B cell (primary cell): ENCODE results near the gene SLC24A4. TPM values are rescaled to one million over a fixed set of nuclear protein-coding genes. Genes with fewer than 3 reads are reported as not detected.
"Not testable (repeated sequence)": the region's sequence is repeated elsewhere in the genome, so short reads cannot be mapped to it uniquely, and the experiment has no call there.

Source experiments
- ATAC-seq: fragments of 200-7000 bp; cut with Tn5 transposase; one replicate; pipeline ENCODE4 v1.10.0; 2021; ENCODE audit warnings: low read depth, mild to moderate bottlenecking, moderate number of reproducible peaks, moderate library complexity
- CTCF ChIA-PET: fragments of 350-600 bp; sonication (Branson Sonifier 250); formaldehyde crosslinking; loops from one replicate; lab custom pipeline; 2021; ENCODE audit warnings: antibody characterized with exemption, inconsistent platforms; lab: Charles Lee
- POLR2A ChIA-PET: fragments of 350-600 bp; sonication (Branson Sonifier 250); formaldehyde crosslinking; loops from one replicate; lab custom pipeline; 2021; ENCODE audit warnings: antibody characterized with exemption; lab: Charles Lee
- DNase-seq: peaks from one replicate; pipeline ENCODE4 v3.0.0; 2013
- H2AFZ ChIP-seq: 2 replicates; pipeline ENCODE4 v1.6.1; 2012; ENCODE audit warnings: mild to moderate bottlenecking, low read depth, low read length; ENCODE audit not compliant: insufficient read depth, poor library complexity, severe bottlenecking
- H3K27ac ChIP-seq, 2 donors: 1 replicate in 1 of 2; 2 replicates in 1 of 2; pipeline ENCODE4 v1.5.1; 2012 to 2013; ENCODE audit warnings: low read length in 2 of 2, mild to moderate bottlenecking in 2 of 2, moderate library complexity in 1 of 2
- H3K27me3 ChIP-seq, 4 experiments: fragments of 200-600 bp in 1 of 4; sonication (generic) in 1 of 4; replicated peaks in 1 of 4; 1 replicate in 2 of 4; 2 replicates in 2 of 4; pipeline versions ENCODE4 v1.6.1 to v1.7.0; 2013 to 2016; ENCODE audit warnings: low read length in 3 of 4, mild to moderate bottlenecking in 2 of 4, mixed read lengths in 1 of 4, moderate library complexity in 1 of 4; ENCODE audit not compliant: insufficient read depth in 4 of 4, control insufficient read depth in 3 of 4; ENCODE audit errors: control extremely low read depth in 1 of 4
- H3K36me3 ChIP-seq, 2 experiments: replicated peaks in 1 of 2; 1 replicate in 1 of 2; 2 replicates in 1 of 2; pipeline versions ENCODE4 v1.6.1 to v1.7.1; 2013; ENCODE audit warnings: low read length in 1 of 2; ENCODE audit not compliant: insufficient read depth in 2 of 2, control insufficient read depth in 1 of 2; ENCODE audit errors: control extremely low read depth in 1 of 2, extremely low read depth in 1 of 2
- H3K4me1 ChIP-seq, 2 donors: fragments of 200-600 bp in 1 of 2; sonication (generic) in 1 of 2; 1 replicate in 1 of 2; 2 replicates in 1 of 2; pipeline versions ENCODE4 v1.5.1 to v1.6.1; 2013 to 2017; ENCODE audit warnings: low read length in 2 of 2; ENCODE audit not compliant: control insufficient read depth in 2 of 2, insufficient read depth in 2 of 2
- H3K4me2 ChIP-seq: replicated peaks from 2 replicates; pipeline ENCODE3; 2012; ENCODE audit warnings: mild to moderate bottlenecking, low read depth, low read length; ENCODE audit not compliant: poor library complexity, severe bottlenecking
- H3K4me3 ChIP-seq, 5 experiments: fragments of 200-600 bp in 1 of 5; sonication (generic) in 1 of 5; 1 replicate in 3 of 5; 2 replicates in 2 of 5; pipeline versions ENCODE4 v1.5.1 to v1.7.0; 2011 to 2016; ENCODE audit warnings: low read length in 4 of 5, mild to moderate bottlenecking in 4 of 5, low read depth in 2 of 5, control low read depth in 1 of 5, moderate library complexity in 1 of 5; ENCODE audit not compliant: insufficient read depth in 1 of 5; ENCODE audit errors: control extremely low read depth in 1 of 5, extremely low read depth in 1 of 5
- H3K79me2 ChIP-seq: fragments of 200-600 bp; sonication (generic); one replicate; pipeline ENCODE4 v1.6.0; 2016; ENCODE audit warnings: low read length; ENCODE audit not compliant: control insufficient read depth, insufficient read depth
- H3K9ac ChIP-seq: fragments of 200-600 bp; sonication (generic); 2 replicates; pipeline ENCODE4 v1.6.1; 2017; ENCODE audit warnings: mild to moderate bottlenecking, low read length, moderate library complexity
- H3K9me3 ChIP-seq, 3 donors: one replicate each; pipeline versions ENCODE4 v1.6.1 to v1.7.1; 2013; ENCODE audit warnings: low read length in 2 of 3; ENCODE audit not compliant: control insufficient read depth in 2 of 3, insufficient read depth in 1 of 3; ENCODE audit errors: control extremely low read depth in 1 of 3
- H4K20me1 ChIP-seq: 2 replicates; pipeline ENCODE4 v1.6.0; 2012; ENCODE audit warnings: mild to moderate bottlenecking, low read length; ENCODE audit not compliant: insufficient read depth, control insufficient read depth, poor library complexity, severe bottlenecking
- H3K27ac Mint-ChIP-seq: one replicate; pipeline ENCODE4 v1.8.0; 2021; ENCODE audit warnings: mixed read lengths
- H3K27me3 Mint-ChIP-seq: one replicate; pipeline ENCODE4 v1.8.0; 2021; ENCODE audit warnings: mixed read lengths
- H3K4me1 Mint-ChIP-seq: one replicate; pipeline ENCODE4 v1.8.0; 2021; ENCODE audit warnings: mixed read lengths
- H3K4me3 Mint-ChIP-seq: one replicate; pipeline ENCODE4 v1.8.0; 2021; ENCODE audit warnings: mixed read lengths
- H3K9me3 Mint-ChIP-seq: one replicate; pipeline ENCODE4 v1.8.0; 2022; ENCODE audit warnings: mixed read lengths; ENCODE audit not compliant: insufficient read depth
- CTCF ChIP-seq: fragments of 200-600 bp; IDR thresholded peaks from one replicate; pipeline ENCODE4 v1.8.0; 2022; ENCODE audit warnings: antibody characterized with exemption, mild to moderate bottlenecking
- EZH2 ChIP-seq: IDR thresholded peaks from 2 replicates; pipeline ENCODE4 v1.6.1; 2012; ENCODE audit warnings: borderline replicate concordance, low read depth, mild to moderate bottlenecking, moderate library complexity, low read length; ENCODE audit not compliant: insufficient read depth, poor library complexity, severe bottlenecking
- WGBS: methylation state at CpG from one replicate; pipeline ENCODE4 v1.1.5; 2013; ENCODE audit warnings: missing lambda C conversion rate; ENCODE audit not compliant: insufficient coverage; 5-methylcytosine and 5-hydroxymethylcytosine counted together
- intact Hi-C: fragments of 100-400 bp; cut with micrococcal nuclease; formaldehyde crosslinking; loops from one replicate; pipeline ENCODE4 v1.10.0; 2022
- polyA plus RNA-seq: library from polyadenylated mRNA; depleted of rRNA; stranded (reverse); fragments of >200 nt; gene quantifications from 2 replicates; pipeline ENCODE4 v1.2.3, GENCODE V29; 2012
- total RNA-seq, 2 donors: library from RNA; stranded (reverse); fragments of 120-200 nt in 1 of 2; gene quantifications; 1 replicate in 1 of 2; 2 replicates in 1 of 2; pipeline versions ENCODE4 v1.2.3 to v1.2.4, GENCODE V29; 2013 to 2022

The SLC24A4 gene
- total and polyA plus RNA-seq, 2 donors (not counting 1 experiment from before 2014, with no cell fraction given): 0.19 TPM; not detected in 1

GRCh38 chr14:92400579-92401444 is 77.8 kb downstream of the SLC24A4 start:
- H3K4me2 ChIP-seq: peak overlapping the region; percentile 77
- H3K27ac ChIP-seq: peak overlapping the region; percentile 44 to 64
- H3K9me3 ChIP-seq: peaks cover 0 to 8% (median 7%) of the 10 kb centered on the region in 3 donors
- ChIA-PET POLR2A (interaction anchor here (0.6 kb wide), 1 partner anchor 366 kb away, joined by 9 read pairs; no protein-coding TSS in a partner anchor), CTCF (interaction anchor here (0.8 kb wide), 1 partner anchor 185 kb away, joined by 3 read pairs; no protein-coding TSS in a partner anchor)
- no peaks in the 10 kb centered on the region for H4K20me1 ChIP-seq
- H3K27ac Mint-ChIP-seq: peak overlapping the region; percentile 59
- DNase-seq (peak; percentile 73), ATAC-seq (peak; percentile 63)
- H2AFZ ChIP-seq: peak overlapping the region; percentile 59
- TF ChIP-seq CTCF: no peak
- H3K9me3 Mint-ChIP-seq: peaks cover 2% of the 10 kb centered on the region
- no peaks in the 10 kb centered on the region for H3K36me3 ChIP-seq
- peak overlapping the region; percentile 58 for H3K4me3 Mint-ChIP-seq
- H3K79me2 ChIP-seq: no peaks in the 10 kb centered on the region
- 45% methylated on average over 5 of the region's 7 CpGs for WGBS
- H3K27me3 ChIP-seq: no peaks in the 10 kb centered on the region
- peaks cover 26% of the 10 kb centered on the region for H3K4me1 Mint-ChIP-seq
- H3K9ac ChIP-seq: peak overlapping the region; percentile 49
- intact Hi-C loops: no loop called here
- peaks cover 24 to 25% of the 10 kb centered on the region in 2 donors for H3K4me1 ChIP-seq
- peaks cover 14% of the 10 kb centered on the region for H3K27me3 Mint-ChIP-seq
- peak overlapping the region in 2 of 5 experiments; percentile 3 to 36 for H3K4me3 ChIP-seq

- Mint-ChIP-seq H3K27me3 (peaks cover 11% of the 10 kb centered on the region), H3K4me3 (no peak overlapping the region), H3K27ac (peak overlapping the region; percentile 59), H3K4me1 (peaks cover 26% of the 10 kb centered on the region), H3K9me3 (peaks cover 2% of the 10 kb centered on the region)
- WGBS: 50% methylated on average over 1 of the region's 3 CpGs
- Histone ChIP-seq H3K27ac (peak overlapping the region; percentile 44 to 64), H3K27me3 (no peaks in the 10 kb centered on the region), H3K79me2 (no peaks in the 10 kb centered on the region), H3K36me3 (no peaks in the 10 kb centered on the region), H3K4me3 (no peak overlapping the region), H4K20me1 (no peaks in the 10 kb centered on the region), H3K4me1 (peaks cover 24 to 25% of the 10 kb centered on the region in 2 donors), H3K9me3 (peaks cover 0 to 15% (median 9%) of the 10 kb centered on the region in 3 donors), H3K9ac (no peak overlapping the region), H2AFZ (peak overlapping the region; percentile 59), H3K4me2 (peak overlapping the region; percentile 77)
- DNase-seq (no peak), ATAC-seq (no peak)
- TF ChIP-seq CTCF (no peak), EZH2 (no peak)
- POLR2A ChIA-PET: no interaction called here
- CTCF ChIA-PET: no interaction called here
- intact Hi-C loops: no loop called here
Measured at GRCh38 chr14:92401561-92401960, 78.6 kb downstream of the SLC24A4 start.

GRCh38 chr14:92402500-92402899 is 79.5 kb downstream of the SLC24A4 start:
- DNase-seq, H3K79me2 ChIP-seq, H4K20me1 ChIP-seq, intact Hi-C loops, H2AFZ ChIP-seq, H3K4me3 ChIP-seq, H3K4me3 Mint-ChIP-seq, H3K4me2 ChIP-seq, H3K27me3 Mint-ChIP-seq, H3K36me3 ChIP-seq, H3K27ac Mint-ChIP-seq, ATAC-seq, H3K27ac ChIP-seq, H3K9ac ChIP-seq, POLR2A ChIA-PET, H3K27me3 ChIP-seq: not testable (repeated sequence)
- Histone ChIP-seq H3K4me1 (peaks cover 24 to 25% of the 10 kb centered on the region in 2 donors), H3K9me3 (peaks cover 0 to 17% (median 10%) of the 10 kb centered on the region in 3 donors)
- CTCF ChIA-PET: interaction anchor here (0.6 kb wide), 1 partner anchor 17 kb away, joined by 4 read pairs; no protein-coding TSS in a partner anchor
- peaks cover 10% of the 10 kb centered on the region for H3K9me3 Mint-ChIP-seq
- H3K4me1 Mint-ChIP-seq: peaks cover 26% of the 10 kb centered on the region
- 80% methylated on average over 1 of the region's 1 CpG for WGBS
